Tibial nerve (tissue), 4 donors: ENCODE results near the gene ASMTL. TPM values are rescaled to one million over a fixed set of nuclear protein-coding genes. Genes with fewer than 3 reads are reported as not detected.

Experiments
- DNase-seq, 2 donors: peaks; one replicate each; pipeline ENCODE4 v3.0.0-alpha.2; 2019; ENCODE audit warnings: low spot score in 2 of 2
- H3K27ac ChIP-seq, 4 donors: fragments of 200-600 bp; sonication (generic) in 3 of 4; one replicate each; pipeline ENCODE4 v1.5.1; 2017 to 2019; ENCODE audit warnings: mild to moderate bottlenecking in 1 of 4
- H3K27me3 ChIP-seq, 2 donors: fragments of 200-600 bp; sonication (generic) in 1 of 2; one replicate each; pipeline versions ENCODE4 v1.5.1 to v1.6.0; 2017 to 2019
- H3K36me3 ChIP-seq, 3 donors: fragments of 200-600 bp; sonication (generic); one replicate each; pipeline ENCODE4 v1.5.1; 2018 to 2019
- H3K4me1 ChIP-seq, 4 donors: fragments of 200-600 bp; sonication (generic) in 3 of 4; one replicate each; pipeline ENCODE4 v1.5.1; 2017 to 2019
- H3K4me3 ChIP-seq, 4 donors: fragments of 200-600 bp; sonication (generic) in 3 of 4; one replicate each; pipeline ENCODE4 v1.5.1; 2017 to 2019; ENCODE audit warnings: mild to moderate bottlenecking in 1 of 4, moderate library complexity in 1 of 4
- H3K9me3 ChIP-seq, 4 donors: fragments of 200-600 bp; sonication (generic) in 3 of 4; one replicate each; pipeline ENCODE4 v1.5.1; 2017 to 2019
- EP300 ChIP-seq, 2 donors: sonication (generic); formaldehyde crosslinking; IDR thresholded peaks; one replicate each; pipeline ENCODE4 v1.6.1; 2017; ENCODE audit warnings: antibody characterized with exemption in 2 of 2, mild to moderate bottlenecking in 1 of 2
- POLR2A ChIP-seq, 2 donors: fragments of 450-650 bp; IDR thresholded peaks; one replicate each; pipeline ENCODE4 v1.6.1; 2017; ENCODE audit warnings: antibody characterized with exemption in 2 of 2, mild to moderate bottlenecking in 2 of 2, moderate library complexity in 2 of 2
- WGBS, 2 donors: methylation state at CpG; one replicate each; pipeline ENCODE4 v1.1.5; 2018; 5-methylcytosine and 5-hydroxymethylcytosine counted together
- total RNA-seq, 4 donors: library from RNA; depleted of rRNA; stranded (reverse); fragments of >200 nt; gene quantifications; one replicate each; pipeline ENCODE4 v1.1.0, GENCODE V29; 2016
- TF ChIP-seq, protein P1 (sequence below), 5 experiments: fragments of 200-600 bp in 3 of 5; fragments of 450-650 bp in 2 of 5; sonication (generic) in 3 of 5; IDR thresholded peaks; one replicate each; pipeline ENCODE4 v1.5.1; 2016 to 2019; ENCODE audit warnings: antibody characterized with exemption in 5 of 5, mild to moderate bottlenecking in 3 of 5, moderate library complexity in 2 of 5

Gene ASMTL
- total RNA-seq, 4 donors from 2014 or later = 25.1 to 47.2 (median 43.3) TPM

DNA sequence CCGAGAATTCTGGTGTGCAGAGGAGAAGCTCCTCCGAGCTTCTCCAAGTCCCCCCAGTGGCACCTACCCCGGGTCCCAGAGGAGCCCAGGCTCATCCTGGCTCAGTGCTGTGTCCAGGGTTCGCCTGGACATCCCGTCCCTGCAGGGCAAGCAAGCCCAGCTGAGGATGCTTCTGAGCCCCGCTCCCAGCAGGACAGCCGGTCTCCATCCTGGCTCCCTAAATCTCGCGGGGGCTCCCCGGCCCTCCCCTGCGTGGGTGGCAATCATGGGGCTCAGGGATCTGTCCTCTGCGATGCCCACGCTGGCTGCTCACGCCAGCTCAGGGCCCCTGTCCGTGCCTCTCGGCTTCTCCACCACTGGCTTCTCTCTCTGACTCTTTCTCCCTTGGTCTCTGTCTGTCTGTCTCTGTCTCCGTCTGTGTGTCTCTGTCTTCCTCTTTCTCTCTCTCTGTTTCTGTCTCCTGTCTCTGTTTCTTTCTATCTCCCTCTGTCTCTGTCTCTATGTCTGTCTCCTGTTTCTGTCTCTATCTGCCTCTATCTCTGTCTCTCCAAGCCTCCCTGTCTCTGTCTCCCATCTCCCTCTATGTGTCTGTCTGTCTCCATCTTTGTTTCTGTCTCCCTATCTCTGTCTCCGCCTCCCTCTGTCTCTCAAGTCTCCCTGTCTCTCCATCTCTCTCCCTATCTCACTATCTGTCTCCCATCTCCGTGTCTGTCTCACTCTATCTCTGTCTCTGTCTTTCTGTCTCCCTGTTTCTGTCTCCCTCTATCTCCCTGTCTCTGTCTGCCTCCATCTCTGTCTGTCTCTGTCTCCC is 33.0 kb downstream of the ASMTL start:
- Histone ChIP-seq H3K27me3 (no peaks in the 10 kb centered on the region), H3K4me1 (no peaks in the 10 kb centered on the region), H3K36me3 (peaks cover 5 to 87% (median 8%) of the 10 kb centered on the region in 3 donors), H3K4me3 (no peak overlapping the region), H3K27ac (no peak overlapping the region), H3K9me3 (peaks cover 0 to 27% (median 4%) of the 10 kb centered on the region in 4 donors)
- no peak for DNase-seq
- TF ChIP-seq POLR2A (IDR thresholded peaks at IDR 0.05) (no peak), EP300 (IDR thresholded peaks at IDR 0.05) (no peak)
- TF ChIP-seq, protein P1, sequence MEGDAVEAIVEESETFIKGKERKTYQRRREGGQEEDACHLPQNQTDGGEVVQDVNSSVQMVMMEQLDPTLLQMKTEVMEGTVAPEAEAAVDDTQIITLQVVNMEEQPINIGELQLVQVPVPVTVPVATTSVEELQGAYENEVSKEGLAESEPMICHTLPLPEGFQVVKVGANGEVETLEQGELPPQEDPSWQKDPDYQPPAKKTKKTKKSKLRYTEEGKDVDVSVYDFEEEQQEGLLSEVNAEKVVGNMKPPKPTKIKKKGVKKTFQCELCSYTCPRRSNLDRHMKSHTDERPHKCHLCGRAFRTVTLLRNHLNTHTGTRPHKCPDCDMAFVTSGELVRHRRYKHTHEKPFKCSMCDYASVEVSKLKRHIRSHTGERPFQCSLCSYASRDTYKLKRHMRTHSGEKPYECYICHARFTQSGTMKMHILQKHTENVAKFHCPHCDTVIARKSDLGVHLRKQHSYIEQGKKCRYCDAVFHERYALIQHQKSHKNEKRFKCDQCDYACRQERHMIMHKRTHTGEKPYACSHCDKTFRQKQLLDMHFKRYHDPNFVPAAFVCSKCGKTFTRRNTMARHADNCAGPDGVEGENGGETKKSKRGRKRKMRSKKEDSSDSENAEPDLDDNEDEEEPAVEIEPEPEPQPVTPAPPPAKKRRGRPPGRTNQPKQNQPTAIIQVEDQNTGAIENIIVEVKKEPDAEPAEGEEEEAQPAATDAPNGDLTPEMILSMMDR (IDR thresholded peaks at IDR 0.05) = no peak
- 87 to 88% methylated on average over 19 of the region's 19 CpGs for WGBS, 2 donors

DNA sequence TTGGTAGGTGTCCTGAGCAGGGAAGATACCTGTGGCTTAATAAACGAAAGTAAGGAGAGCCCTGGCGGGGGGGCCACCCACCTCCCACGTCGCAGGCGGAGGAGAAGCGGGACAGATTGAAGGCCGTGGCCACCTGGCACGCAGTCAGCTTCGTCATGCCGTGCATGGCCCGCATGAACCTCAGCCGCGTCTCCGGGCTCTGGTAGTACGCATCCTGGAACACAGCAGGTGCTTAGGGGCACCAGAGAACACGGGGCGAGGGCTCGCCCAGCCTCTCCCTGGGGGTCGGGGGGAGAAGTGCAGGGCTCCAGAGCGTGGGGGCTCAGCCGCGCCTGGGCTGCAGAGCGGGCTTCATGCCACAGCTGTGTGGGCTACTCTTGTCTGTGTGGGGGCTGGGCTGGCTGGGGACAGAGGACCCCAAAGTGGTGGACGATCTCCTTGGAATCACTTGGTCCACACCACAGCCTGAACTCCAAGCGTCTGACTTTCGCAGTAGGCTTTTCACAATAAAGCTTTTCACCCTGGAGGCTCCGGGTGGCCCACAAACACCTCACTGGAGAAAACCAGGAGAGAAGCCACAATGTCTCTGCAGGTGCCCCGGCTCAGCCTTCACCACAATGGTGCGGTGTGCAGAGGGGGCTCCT is 33.7 kb downstream of the ASMTL start:
- Histone ChIP-seq H3K27ac (no peak overlapping the region), H3K27me3 (no peaks in the 10 kb centered on the region), H3K36me3 (peaks cover 5 to 93% (median 8%) of the 10 kb centered on the region in 3 donors), H3K4me1 (no peaks in the 10 kb centered on the region), H3K4me3 (no peak overlapping the region), H3K9me3 (peaks cover 0 to 27% (median 4%) of the 10 kb centered on the region in 4 donors)
- WGBS, 2 donors = 91 to 94% methylated on average over 29 of the region's 29 CpGs
- TF ChIP-seq EP300 (IDR thresholded peaks at IDR 0.05) (no peak), POLR2A (IDR thresholded peaks at IDR 0.05) (no peak)
- TF ChIP-seq, protein P1 (IDR thresholded peaks at IDR 0.05) = no peak
- DNase-seq = no peak

DNA sequence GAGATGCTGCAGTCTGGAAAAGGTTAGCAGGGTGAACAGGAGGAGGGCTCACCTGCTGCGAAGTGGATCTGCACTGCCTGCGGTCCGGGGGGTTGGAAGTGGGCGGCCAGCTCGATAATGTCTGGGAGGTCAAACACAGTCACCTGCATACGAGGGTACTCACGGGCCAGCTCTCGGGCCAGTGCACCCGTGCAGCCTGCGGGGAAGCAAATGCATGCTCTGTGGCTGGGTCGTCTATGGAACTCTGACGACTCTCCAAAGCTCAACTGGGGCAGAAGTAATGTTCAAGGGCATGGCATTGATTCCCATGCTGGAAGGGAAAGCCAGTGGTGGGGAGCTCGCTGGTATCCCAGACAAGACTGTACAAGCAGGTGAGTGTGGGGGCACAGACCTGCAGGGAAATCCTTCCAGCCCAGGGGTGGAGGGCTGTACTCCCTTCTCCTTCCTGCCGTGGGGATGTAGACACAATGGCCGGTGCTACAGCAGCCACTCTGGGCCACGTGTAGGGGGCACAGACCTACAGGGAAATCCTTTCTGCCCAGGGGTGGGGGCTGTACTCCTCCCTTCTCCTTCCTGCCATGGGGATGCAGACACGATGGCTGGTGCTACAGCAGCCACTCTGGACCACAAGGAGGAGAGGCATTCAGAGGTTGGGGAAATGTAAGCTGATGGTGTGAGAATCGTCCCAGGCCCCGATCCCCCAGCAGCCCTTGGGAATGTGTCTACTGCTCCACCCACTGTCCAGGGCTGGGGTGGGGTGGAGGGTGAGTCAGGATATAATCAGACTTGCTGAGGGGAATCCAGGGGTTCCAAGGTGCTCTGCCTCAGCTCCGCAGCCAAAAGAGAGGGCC is 34.6 kb downstream of the ASMTL start:
- H3K4me3 ChIP-seq = no peak overlapping the region
- H3K36me3 ChIP-seq = peaks cover 5 to 93% (median 8%) of the 10 kb centered on the region in 3 donors
- no peak for DNase-seq
- TF ChIP-seq POLR2A (IDR thresholded peaks at IDR 0.05) (no peak), EP300 (IDR thresholded peaks at IDR 0.05) (no peak)
- TF ChIP-seq, protein P1 (IDR thresholded peaks at IDR 0.05) = no peak
- peaks cover 0 to 24% (median 4%) of the 10 kb centered on the region in 4 donors for H3K9me3 ChIP-seq
- H3K4me1 ChIP-seq = no peaks in the 10 kb centered on the region
- no peaks in the 10 kb centered on the region for H3K27me3 ChIP-seq
- 92 to 93% methylated on average over 18 to 20 of the region's 20 CpGs for WGBS, 2 donors
- no peak overlapping the region for H3K27ac ChIP-seq

DNA sequence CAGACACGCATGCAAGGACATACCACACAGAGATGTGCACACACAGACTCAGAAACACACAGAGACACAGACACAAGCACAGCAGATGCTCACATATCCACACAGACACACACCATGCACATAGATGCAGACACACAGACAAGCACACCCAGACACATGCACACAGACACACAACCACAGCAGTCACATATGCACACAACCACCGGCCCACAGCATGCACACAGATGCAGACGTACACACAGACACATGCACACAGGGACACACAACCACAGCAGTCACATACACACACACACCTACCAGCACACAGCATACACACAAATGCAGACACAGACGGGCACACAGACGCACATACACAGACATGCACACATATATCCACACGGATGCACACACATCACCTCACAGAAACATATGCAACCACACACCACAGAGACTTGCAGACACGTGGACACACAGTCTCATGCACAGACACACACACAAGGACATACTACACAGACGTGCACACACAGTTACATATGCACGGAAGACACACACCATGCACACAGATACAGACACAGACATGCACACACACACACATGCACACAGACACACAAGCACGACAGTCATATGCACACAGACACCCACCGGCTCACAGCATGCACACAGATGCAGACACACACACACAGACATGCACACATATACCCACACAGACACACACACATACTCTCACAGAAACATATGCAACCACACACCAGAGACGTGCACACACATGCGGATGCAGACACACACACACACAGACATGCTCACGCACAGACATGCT is 35.5 kb downstream of the ASMTL start:
- H3K27ac ChIP-seq = no peak overlapping the region
- no peaks in the 10 kb centered on the region for H3K27me3 ChIP-seq
- peaks cover 0 to 14% (median under 1%) of the 10 kb centered on the region in 4 donors for H3K9me3 ChIP-seq
- 69 to 76% methylated on average over 14 of the region's 14 CpGs for WGBS, 2 donors
- H3K4me1 ChIP-seq = no peaks in the 10 kb centered on the region
- TF ChIP-seq, protein P1 (IDR thresholded peaks at IDR 0.05) = no peak
- no peak for TF ChIP-seq POLR2A (IDR thresholded peaks at IDR 0.05)
- TF ChIP-seq EP300 (IDR thresholded peaks at IDR 0.05) = no peak
- no peak overlapping the region for H3K4me3 ChIP-seq
- no peak for DNase-seq
- H3K36me3 ChIP-seq = peaks cover 5 to 93% (median 8%) of the 10 kb centered on the region in 3 donors
